HG03280 (cell line): ENCODE measurements around the gene TSC1.
"Not testable (repeated sequence)": the region's sequence is repeated elsewhere in the genome, so short reads cannot be mapped to it uniquely, and the experiment has no call there.

Experiments
- ATAC-seq: cut with Tn5 transposase; IDR thresholded peaks from one replicate; pipeline ENCODE4 v1.9.1; 2021; ENCODE audit warnings: mild to moderate bottlenecking, moderate library complexity; ENCODE audit not compliant: unreplicated experiment

The TSC1 gene

GRCh38 chr9:132978112-132978450 lies 33.7 kb upstream of the TSC1 start:
- ATAC-seq: no peak

- ATAC-seq: no peak
These were observed 32.2 kb upstream of the TSC1 start for GRCh38 chr9:132976571-132976970.

DNA sequence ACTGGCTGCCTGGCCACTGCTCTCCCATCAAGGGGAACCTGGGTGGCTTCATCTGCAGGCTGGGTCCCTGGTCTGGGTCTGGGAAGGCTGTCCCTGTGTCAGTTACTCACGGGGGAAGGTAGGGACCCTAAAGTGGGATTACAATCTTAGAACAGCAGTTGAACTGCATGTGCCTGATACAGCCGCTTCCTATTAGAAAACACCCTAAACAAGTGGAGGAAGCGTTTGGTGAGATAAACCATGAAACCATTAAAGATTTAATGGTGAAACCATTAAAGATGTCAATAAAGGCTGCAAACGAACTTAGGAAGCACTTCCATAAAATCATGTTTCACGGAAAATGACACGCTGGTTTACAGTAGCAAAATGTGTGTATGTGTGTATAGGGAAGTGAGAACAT lies 31.5 kb upstream of the TSC1 start:
- no peak for ATAC-seq

DNA sequence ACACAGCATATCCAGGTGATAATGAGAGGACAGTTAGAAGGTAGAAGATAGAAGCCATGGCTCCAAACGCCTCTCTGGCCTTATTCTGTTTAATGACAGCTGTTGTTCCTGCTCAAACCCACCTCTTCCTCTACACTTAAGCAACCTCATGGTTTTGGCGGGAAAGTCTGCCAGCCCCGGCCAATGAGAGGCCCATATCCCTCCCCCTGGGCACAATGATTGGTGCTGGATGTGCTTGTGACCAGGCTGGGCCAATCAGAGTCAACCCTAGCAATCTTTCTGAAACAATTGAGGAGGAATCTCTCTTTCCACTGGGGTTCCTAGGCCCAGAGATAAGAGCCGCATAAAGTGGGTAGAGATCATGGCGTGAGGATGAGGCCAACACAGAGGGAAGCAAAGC lies 29.3 kb upstream of the TSC1 start:
- ATAC-seq: no peak

GRCh38 chr9:132973166-132973565 lies 28.8 kb upstream of the TSC1 start:
- ATAC-seq: no peak

- no peak for ATAC-seq
These were observed 26.1 kb upstream of the TSC1 start for GRCh38 chr9:132970324-132971062.

DNA sequence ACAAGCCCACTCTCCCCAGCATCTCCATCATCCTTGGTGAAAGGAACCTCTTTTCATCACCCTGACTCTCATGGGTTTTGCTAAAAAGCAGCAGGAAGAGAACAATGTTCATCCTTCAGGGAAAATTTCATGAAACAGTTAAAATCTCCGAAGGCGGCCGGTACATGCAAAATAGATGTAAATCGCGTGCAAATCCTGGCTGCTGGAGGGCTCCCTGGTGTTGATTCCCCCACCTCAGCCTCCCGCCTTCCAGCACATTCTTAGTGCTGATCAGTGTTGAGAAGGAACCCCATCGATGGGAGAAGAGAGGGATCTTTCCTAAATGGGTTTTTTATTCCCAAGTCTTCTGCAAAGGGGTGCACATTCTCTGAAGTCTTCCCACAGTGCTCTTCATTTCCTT lies 25.4 kb upstream of the TSC1 start:
- ATAC-seq: no peak

- not testable (repeated sequence) for ATAC-seq
These were observed 23.5 kb upstream of the TSC1 start for GRCh38 chr9:132967908-132968307.

- no peak for ATAC-seq
These were observed 21.1 kb upstream of the TSC1 start for GRCh38 chr9:132965478-132965877.

GRCh38 chr9:132961002-132961401 lies 16.6 kb upstream of the TSC1 start:
- no peak for ATAC-seq

DNA sequence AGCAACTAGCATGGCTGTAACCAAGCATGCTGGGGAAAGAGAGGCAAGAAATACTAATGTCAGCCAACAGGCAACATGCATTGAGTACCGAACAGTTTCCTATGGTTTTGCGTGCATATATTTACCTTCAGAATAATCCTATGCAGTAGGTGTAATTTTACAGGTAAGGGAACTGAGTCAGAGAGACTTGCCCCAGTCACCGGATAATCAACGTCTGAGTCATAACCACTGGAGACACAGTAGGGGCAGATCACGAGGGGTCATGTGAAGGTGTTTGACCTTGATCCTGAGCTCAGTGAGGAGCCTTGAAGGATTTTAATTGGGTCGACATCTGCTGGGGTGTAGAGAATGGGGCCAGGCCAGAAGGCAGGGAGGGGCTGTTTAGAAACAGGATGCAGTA lies 13.4 kb upstream of the TSC1 start:
- ATAC-seq: no peak

- ATAC-seq: no peak
These were observed 11.4 kb upstream of the TSC1 start for GRCh38 chr9:132955768-132956167.

- ATAC-seq: no peak
These were observed 10.7 kb upstream of the TSC1 start for GRCh38 chr9:132955123-132955522.

DNA sequence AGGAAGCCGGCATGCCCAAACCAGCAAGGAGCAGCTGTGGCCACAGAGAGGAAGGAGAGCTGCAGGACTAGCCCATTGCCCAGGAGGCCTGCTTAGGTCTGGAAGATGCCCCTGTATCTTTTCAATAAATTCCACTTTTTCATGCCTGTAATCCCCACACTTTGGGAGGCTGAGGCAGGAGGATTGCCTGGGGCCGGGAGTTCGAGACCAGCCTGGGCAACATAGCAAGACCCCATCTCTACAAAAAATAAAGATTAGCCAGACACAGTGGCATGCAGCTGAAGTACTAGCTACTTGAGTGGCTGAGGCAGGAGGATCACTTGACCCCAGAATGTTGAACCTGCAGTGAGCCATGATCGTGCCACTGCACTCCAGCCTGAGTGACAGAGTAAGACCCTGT lies 5.3 kb upstream of the TSC1 start:
- no peak for ATAC-seq

- ATAC-seq: no peak
These were observed 4.2 kb upstream of the TSC1 start for GRCh38 chr9:132948482-132949050.

- ATAC-seq: no peak
These were observed 3.3 kb upstream of the TSC1 start for GRCh38 chr9:132947756-132948155.

DNA sequence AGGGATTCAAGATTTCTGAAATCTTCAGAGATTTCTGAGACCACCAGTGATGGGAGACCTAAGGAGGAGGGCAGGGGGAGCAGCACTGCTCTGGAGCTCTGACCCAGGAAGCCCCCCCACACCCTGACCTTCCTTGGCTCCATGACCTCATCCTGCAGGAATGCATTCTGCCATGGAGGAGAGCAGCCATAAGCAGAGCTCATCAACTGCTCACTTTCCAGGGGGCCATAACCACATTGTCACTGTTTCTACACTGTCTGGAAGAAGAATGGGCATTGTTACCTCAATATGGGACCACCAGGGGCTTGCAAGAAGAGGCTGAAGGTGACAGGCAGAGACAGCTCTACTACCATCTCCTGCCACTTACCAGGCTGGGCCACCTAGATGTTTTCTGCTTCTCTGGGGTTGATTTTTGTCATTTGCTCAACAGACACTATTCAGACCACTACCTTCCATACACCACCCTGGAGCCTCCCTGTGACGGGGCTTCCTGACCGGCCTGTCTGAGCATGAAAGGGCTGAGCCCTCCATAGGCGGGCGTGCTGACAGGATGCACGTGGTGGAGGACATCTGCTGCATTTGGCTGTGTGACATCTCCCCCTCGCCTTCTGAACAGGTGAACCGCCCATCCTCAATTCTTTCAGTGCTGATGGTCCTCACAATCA lies 2.3 kb upstream of the TSC1 start:
- no peak for ATAC-seq

GRCh38 chr9:132946211-132946610 lies 1.8 kb upstream of the TSC1 start:
- no peak for ATAC-seq

GRCh38 chr9:132945186-132946130 lies 1.0 kb upstream of the TSC1 start:
- no peak for ATAC-seq

GRCh38 chr9:132943651-132944293 lies 644 bp downstream of the TSC1 start:
- no peak for ATAC-seq
